ENCODE data around the gene SUSD2.

SUSD2 gene

GRCh38 chr22:24184057-24184798, 2.9 kb downstream of the SUSD2 start:
- H3K27me3 ChIP-seq: no peaks in the 10 kb centered on the region
- H3K9me3 ChIP-seq: no peaks in the 10 kb centered on the region
- H3K4me3 ChIP-seq (ENCODE audit: low read depth, low read length): no peak overlapping the region
- TF ChIP-seq CTCF (IDR thresholded peaks at IDR 0.05; ENCODE audit: low read depth, low read length): no peak
- no peak for DNase-seq
- no peaks in the 10 kb centered on the region for H3K36me3 ChIP-seq
- H3K4me1 ChIP-seq: peaks cover 3% of the 10 kb centered on the region

- Histone ChIP-seq H3K36me3 (no peaks in the 10 kb centered on the region), H3K27me3 (no peaks in the 10 kb centered on the region), H3K4me1 (peaks cover 3% of the 10 kb centered on the region), H3K9me3 (no peaks in the 10 kb centered on the region), H3K4me3 (ENCODE audit: low read depth, low read length) (no peak overlapping the region)
- no peak for TF ChIP-seq CTCF (IDR thresholded peaks at IDR 0.05; ENCODE audit: low read depth, low read length)
- DNase-seq: peak; percentile 9
Observed at GRCh38 chr22:24185001-24185500, 3.8 kb downstream of the SUSD2 start.

- no peak for TF ChIP-seq CTCF (IDR thresholded peaks at IDR 0.05; ENCODE audit: low read depth, low read length)
- Histone ChIP-seq H3K9me3 (no peaks in the 10 kb centered on the region), H3K4me3 (ENCODE audit: low read depth, low read length) (no peak overlapping the region), H3K27me3 (no peaks in the 10 kb centered on the region), H3K4me1 (peaks cover 3% of the 10 kb centered on the region), H3K36me3 (no peaks in the 10 kb centered on the region)
- DNase-seq: no peak
Observed at GRCh38 chr22:24185501-24186351, 4.4 kb downstream of the SUSD2 start.

DNA sequence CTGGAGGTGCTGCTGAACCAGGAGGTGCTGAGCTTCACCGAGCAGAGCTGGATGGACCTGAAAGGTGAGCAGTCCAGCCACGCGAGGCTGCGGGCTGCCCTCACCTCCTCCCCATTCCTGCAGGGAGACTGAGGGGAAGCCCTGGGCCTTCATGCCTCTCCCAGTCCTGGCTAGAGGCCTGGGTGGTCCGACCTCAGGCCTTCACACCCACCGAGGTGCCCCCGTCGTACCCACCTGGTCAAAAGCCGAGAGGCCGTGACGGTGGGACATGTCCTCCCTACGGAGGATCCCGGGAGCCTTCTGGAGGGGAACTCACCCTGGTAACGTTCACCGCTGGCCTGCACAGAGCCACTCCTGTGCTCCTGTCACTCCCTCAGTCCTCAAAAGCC, 5.1 kb downstream of the SUSD2 start:
- peaks cover 3% of the 10 kb centered on the region for H3K4me1 ChIP-seq
- H3K27me3 ChIP-seq: no peaks in the 10 kb centered on the region
- no peaks in the 10 kb centered on the region for H3K9me3 ChIP-seq
- TF ChIP-seq CTCF (IDR thresholded peaks at IDR 0.05; ENCODE audit: low read depth, low read length): no peak
- DNase-seq: peak; percentile 10
- no peaks in the 10 kb centered on the region for H3K36me3 ChIP-seq
- no peak overlapping the region for H3K4me3 ChIP-seq (ENCODE audit: low read depth, low read length)

DNA sequence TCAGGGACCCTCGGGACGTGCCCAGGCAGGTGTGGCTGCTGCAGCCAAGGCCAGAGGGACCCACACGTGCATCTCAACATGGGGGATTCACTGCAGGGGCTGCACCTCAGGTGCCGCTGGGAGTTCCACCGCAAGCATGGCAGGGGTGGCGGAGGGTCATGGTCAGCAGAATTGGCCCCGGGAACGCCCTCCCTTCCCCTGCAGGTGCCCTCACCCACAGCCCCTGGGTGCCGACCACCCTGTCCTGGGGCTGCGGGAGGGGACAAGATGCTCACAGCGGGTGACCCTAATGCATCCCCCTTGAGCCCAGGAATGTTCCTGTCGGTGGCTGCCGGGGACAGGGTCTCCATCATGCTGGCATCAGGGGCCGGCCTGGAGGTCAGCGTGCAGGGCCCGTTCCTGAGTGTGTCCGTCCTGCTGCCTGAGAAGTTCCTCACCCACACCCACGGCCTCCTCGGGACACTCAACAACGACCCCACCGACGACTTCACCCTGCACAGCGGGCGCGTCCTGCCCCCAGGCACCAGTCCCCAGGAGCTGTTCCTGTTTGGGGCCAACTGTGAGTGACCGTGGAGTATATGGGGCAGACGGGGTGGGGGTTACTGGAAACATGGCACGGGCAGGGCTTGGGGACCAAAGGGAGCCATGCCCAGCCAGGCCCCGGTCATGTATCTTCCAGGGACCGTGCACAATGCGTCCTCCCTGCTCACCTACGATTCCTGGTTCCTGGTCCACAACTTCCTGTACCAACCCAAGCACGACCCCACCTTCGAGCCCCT, 5.8 kb downstream of the SUSD2 start:
- no peaks in the 10 kb centered on the region for H3K36me3 ChIP-seq
- no peaks in the 10 kb centered on the region for H3K9me3 ChIP-seq
- H3K4me3 ChIP-seq (ENCODE audit: low read depth, low read length): no peak overlapping the region
- peak; percentile 11 for DNase-seq
- no peaks in the 10 kb centered on the region for H3K27me3 ChIP-seq
- H3K4me1 ChIP-seq: no peaks in the 10 kb centered on the region; the same call in 1 of the 2 replicates
- no peak for TF ChIP-seq CTCF (IDR thresholded peaks at IDR 0.05; ENCODE audit: low read depth, low read length)
